ES-I3 (cell line): ENCODE results near the gene GPR15.

ENCODE experiments used
- H3K36me3 ChIP-seq: 2 replicates; pipeline ENCODE4 v1.6.1; 2013; ENCODE audit warnings: mild to moderate bottlenecking, low read length, control low read depth, moderate library complexity; ENCODE audit not compliant: insufficient read depth
- H3K4me1 ChIP-seq: 2 replicates; pipeline ENCODE4 v1.6.1; 2013; ENCODE audit warnings: mild to moderate bottlenecking, control low read depth, low read length; ENCODE audit not compliant: insufficient read depth
- H3K9ac ChIP-seq: 2 replicates; pipeline ENCODE4 v1.6.1; 2013; ENCODE audit warnings: low read depth, mild to moderate bottlenecking, low read length, moderate library complexity
- H3K9me3 ChIP-seq: 2 replicates; pipeline ENCODE4 v1.6.1; 2013; ENCODE audit warnings: mild to moderate bottlenecking, low read length, moderate library complexity; ENCODE audit not compliant: control insufficient read depth, insufficient read depth

The GPR15 gene

DNA sequence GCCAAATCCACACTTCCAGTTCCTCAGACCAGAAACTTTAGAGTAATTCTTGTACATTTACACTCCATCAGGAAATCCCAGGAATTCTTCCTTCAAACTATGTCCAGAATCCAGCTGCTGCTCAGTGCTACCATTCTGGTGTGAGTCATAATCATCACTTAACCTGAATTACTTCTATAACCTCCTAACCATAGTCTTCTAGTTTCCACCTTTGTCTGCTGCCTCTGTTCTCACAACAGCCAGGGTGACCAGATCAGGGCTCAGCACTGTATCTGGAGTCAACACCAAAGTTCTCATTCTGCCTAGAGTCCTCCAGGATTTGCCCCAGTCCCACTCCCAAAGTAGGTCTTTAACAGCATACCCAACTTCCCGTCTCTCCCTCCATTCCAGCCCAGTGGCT, 12.4 kb upstream of the GPR15 start:
- Histone ChIP-seq H3K4me1 (peaks cover 16% of the 10 kb centered on the region; the same call in 1 of the 2 replicates), H3K9me3 (no peaks in the 10 kb centered on the region), H3K9ac (no peak overlapping the region), H3K36me3 (peaks cover 17% of the 10 kb centered on the region)

DNA sequence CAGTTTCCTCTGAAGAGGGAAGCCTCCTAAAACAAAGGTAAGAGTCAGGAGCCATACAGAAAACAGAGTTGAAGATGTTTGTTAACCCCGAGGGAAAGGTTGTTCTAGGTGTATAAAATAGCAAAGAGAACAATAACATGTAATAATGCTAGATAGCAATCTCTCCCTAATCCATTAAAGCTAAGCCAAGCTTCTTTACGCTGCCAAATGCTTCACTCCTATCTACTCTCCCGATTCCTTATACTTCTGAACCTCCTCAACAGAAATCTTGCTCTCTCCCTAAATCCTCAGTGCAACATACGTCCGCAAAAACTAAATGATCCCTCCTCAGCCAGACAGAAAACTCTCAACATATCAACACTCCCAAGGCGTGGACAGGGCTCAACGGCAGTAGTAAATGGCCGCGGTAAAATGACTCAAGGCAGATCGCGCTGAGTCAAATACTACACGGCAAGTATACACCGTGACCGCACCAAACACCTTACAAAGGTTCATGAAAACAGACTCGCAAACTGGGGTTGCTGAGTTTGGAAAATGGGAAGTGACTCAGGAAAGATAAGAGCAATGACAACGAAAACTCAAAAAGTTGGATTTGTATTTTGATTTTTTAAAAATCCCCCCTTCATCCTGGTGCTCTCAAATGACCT, 9.8 kb upstream of the GPR15 start:
- H3K4me1 ChIP-seq: peaks cover 12% of the 10 kb centered on the region; the same call in 1 of the 2 replicates
- no peaks in the 10 kb centered on the region for H3K9me3 ChIP-seq
- H3K9ac ChIP-seq: peak overlapping the region; percentile 100
- peaks cover 9% of the 10 kb centered on the region for H3K36me3 ChIP-seq

DNA sequence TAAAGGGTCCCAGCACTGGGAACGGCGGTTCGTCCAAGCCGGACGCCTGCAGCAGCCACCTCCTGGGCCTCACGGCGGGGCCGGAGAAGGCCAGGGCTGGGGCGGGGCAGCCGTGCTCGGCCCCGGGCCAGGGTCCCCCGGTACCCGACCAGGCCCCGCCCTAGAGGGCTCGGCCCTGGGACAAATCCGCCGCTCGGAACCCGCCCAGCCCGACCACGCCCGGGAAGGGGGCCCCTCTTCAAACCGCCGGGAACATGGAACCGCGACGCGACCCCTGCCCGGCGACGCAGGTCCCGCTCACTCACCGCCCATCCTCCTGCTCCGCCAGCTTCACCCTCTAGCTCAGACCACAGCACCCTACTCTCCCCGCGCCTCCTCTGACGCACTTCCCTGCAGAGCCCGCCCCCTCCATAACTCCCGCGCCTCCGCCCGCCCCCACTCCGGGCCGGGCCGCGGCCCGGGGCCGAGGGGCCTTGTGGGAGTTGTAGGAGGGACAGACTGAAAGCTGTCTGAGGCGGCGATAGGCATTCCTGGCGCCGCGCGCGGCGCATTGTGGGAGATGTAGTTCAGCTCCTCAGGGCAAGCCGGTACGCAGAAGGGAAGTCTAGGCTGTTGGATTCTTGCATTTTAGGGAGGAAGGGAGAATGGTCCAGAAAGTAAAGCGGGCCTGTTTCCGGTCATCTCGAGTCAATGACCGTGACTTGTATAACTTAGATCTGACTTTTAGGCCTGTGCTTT, 9.1 kb upstream of the GPR15 start, which contains the start of gene CLDND1:
Gene CLDND1 (minus strand): TSS at position 359 of the 738 bp plus-strand sequence. CDS start 1,478 bp downstream, outside the sequence.
- Histone ChIP-seq H3K36me3 (peaks cover 7% of the 10 kb centered on the region), H3K9me3 (no peaks in the 10 kb centered on the region), H3K4me1 (peaks cover 10% of the 10 kb centered on the region; the same call in 1 of the 2 replicates), H3K9ac (peak within 1 kb of the TSS; percentile 100)

DNA sequence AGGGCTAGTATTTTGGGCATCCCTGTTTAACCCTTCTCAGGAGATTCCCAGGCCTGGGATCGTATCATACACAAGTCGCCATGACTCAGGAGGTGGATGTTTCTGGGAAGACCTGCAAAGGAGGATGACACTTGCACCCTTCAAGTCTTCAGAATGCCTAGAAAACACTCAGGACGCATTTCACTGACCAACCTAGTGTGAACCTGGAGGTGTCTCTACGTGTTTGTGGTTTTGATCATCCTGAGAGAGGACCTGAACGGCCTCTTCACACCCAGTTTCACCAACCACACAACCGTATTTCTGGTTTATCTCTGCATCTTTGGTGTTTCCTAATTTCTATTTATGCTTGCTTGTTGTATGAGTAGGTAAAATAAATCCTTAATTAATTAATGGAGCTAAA, 6.3 kb upstream of the GPR15 start:
- no peak overlapping the region for H3K9ac ChIP-seq
- H3K4me1 ChIP-seq: peaks cover 4% of the 10 kb centered on the region; the same call in 1 of the 2 replicates
- H3K9me3 ChIP-seq: no peaks in the 10 kb centered on the region

DNA sequence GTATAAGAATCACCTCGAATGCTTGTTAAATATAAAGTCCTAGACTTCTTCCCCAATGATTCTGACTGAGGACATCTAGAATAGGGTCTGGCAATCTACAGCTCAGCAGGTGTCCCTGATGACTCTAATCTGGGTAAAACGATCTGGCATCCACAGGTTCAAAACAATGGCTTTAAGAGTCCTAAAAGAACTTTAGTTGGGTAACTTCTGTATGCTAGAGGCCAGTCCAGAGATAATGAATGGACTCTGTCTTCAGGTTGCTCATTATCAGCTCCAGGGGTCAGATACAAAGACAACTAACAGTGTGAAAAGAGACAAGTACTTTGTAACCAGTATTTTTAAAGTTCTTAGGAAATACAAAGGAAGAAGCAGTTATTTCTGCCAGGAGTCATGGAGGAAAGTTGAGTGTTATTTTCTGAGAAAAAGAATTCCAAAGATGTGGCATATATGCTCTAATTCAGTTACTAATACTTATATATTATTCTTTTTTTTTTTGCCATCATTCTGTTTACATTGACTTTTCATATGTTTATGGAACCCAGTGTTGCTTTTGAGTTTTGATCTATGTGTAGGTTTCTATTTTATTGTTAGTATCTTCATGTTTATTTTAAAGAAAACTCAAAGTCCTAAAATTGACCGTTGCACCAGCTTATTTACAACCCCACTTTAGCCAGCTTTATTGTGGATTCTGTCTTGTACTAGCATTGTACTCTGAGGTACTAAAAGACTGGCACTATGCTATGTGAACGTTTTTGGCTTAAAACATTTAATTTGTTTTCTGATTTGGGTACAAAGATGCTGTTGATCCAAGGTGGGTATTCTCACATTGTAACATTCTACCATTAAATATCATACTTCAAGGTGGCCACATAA, 3.1 kb upstream of the GPR15 start:
- Histone ChIP-seq H3K9me3 (no peaks in the 10 kb centered on the region), H3K36me3 (no peaks in the 10 kb centered on the region), H3K4me1 (no peaks in the 10 kb centered on the region), H3K9ac (no peak overlapping the region)

More for the DNA sequence above, 6.3 kb upstream of the GPR15 start:
- H3K36me3 ChIP-seq: no peaks in the 10 kb centered on the region

DNA sequence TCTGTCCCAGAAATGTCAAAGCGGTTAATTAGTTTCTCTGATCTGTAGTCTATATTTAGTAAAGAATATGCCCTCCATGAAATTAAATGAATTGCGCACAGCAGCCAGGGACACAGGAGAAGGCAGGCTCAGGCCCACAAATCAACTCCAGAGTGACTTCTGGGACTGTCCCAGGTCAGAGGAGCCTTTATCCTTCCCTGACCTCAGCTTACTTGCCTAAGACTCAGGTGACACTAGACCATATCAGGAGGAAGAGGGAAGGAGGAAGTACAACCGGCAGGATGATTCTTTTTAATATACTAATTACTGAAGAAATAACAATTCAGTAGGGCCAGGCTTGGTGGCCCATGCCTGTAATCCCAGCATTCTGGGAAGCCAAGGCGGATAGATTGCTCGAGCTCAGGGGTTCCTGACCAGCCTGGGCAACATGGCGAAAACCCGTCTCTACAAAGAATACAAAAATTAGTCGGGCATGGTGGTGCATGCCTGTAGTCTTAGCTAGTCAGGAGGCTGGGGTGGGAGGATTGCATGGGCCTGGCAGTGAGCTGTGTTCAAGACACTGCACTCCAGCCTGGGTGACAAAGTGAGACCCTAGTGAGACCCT, 1.8 kb upstream of the GPR15 start:
- Histone ChIP-seq H3K36me3 (no peaks in the 10 kb centered on the region), H3K4me1 (no peaks in the 10 kb centered on the region), H3K9me3 (no peaks in the 10 kb centered on the region), H3K9ac (no peak overlapping the region)

DNA sequence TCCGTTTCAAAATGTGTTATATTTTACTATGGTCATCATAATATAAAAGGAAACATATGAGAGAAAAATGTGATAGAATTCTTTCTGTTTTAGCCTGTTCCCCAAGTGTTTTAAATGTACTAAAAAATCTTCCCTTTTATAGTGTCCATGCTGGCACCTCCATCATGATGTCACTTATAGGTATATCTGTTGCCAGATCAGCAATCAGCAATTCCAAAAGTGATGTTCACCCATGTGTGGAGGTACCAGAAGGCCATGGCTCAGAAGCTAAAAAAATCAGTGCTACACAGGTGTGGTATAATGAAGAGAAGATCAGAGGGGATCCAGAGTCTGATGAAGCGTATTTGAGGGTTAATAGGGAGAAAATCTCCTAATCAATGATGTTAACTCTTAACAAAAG, 1.1 kb upstream of the GPR15 start:
- Histone ChIP-seq H3K36me3 (no peaks in the 10 kb centered on the region), H3K9me3 (no peaks in the 10 kb centered on the region), H3K9ac (no peak overlapping the region), H3K4me1 (no peaks in the 10 kb centered on the region)

DNA sequence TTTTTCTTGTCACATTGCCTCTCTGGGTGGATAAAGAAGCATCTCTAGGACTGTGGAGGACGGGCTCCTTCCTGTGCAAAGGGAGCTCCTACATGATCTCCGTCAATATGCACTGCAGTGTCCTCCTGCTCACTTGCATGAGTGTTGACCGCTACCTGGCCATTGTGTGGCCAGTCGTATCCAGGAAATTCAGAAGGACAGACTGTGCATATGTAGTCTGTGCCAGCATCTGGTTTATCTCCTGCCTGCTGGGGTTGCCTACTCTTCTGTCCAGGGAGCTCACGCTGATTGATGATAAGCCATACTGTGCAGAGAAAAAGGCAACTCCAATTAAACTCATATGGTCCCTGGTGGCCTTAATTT, 478 bp downstream of the GPR15 start:
- Histone ChIP-seq H3K9ac (no peak overlapping the region), H3K9me3 (no peaks in the 10 kb centered on the region), H3K4me1 (no peaks in the 10 kb centered on the region), H3K36me3 (no peaks in the 10 kb centered on the region)

DNA sequence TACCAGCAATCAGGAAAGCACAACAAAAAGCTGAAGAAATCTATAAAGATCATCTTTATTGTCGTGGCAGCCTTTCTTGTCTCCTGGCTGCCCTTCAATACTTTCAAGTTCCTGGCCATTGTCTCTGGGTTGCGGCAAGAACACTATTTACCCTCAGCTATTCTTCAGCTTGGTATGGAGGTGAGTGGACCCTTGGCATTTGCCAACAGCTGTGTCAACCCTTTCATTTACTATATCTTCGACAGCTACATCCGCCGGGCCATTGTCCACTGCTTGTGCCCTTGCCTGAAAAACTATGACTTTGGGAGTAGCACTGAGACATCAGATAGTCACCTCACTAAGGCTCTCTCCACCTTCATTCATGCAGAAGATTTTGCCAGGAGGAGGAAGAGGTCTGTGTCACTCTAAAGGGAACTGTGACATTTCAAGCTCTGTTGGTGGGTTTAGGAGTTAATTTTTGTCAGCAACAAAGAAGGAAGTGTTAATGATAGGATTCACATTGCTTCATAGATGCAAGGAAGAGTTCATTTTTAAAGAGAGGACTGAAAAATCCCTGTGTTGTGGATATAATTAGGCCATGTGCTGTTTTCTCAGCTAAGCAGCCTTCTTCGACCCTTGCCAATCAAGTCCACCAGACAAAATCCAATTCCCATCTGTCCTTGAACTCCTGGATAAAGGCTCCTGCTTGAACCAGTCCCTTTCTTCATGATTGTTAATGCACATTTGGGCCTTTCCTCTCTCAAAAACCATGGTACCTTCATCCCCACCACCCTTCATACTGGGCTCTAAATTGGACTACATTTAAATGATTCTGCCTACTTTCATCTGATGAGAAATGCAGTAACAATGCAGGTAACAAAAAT, 1.2 kb downstream of the GPR15 start:
- H3K36me3 ChIP-seq: no peaks in the 10 kb centered on the region
- H3K9ac ChIP-seq: no peak overlapping the region
- H3K4me1 ChIP-seq: no peaks in the 10 kb centered on the region

DNA sequence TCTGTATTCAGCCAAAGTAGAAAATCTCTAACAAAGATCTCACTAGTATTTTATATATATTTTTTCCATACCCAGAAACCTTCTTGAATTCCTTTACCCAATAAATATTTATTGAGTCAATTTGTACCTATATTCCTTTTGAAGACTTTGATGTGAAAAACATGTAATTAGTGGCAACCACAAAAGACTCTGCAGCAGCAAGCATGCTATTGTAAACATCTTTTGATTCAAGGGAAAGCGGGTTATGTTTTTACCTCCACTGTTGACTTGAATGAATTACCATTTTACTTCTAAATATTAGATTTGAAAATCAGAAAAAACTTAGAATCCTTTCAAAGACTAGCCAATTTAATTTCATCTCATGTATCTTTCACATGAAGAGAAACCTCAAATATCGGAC, 2.4 kb downstream of the GPR15 start:
- Histone ChIP-seq H3K9ac (no peak overlapping the region), H3K36me3 (no peaks in the 10 kb centered on the region), H3K9me3 (no peaks in the 10 kb centered on the region), H3K4me1 (no peaks in the 10 kb centered on the region)

More for the DNA sequence above, 1.2 kb downstream of the GPR15 start:
- no peaks in the 10 kb centered on the region for H3K9me3 ChIP-seq

DNA sequence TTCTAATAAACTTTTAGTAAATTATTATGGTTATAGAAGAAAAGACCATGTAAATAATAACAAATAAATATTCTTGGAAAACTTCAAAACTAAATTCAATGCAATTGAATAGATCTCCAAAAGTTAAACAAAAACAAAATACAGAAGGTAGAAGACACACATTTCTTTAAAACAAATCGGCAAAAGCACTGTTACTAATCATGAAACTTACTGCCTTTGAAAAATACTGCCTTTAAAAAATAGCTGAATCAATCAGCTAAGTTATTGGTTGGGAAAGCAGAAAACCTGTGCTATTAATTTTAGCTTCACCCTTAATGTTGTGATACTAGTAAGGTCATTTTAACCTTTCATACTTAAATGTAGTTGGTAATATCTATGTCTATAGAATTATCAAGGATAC, 3.0 kb downstream of the GPR15 start:
- no peaks in the 10 kb centered on the region for H3K4me1 ChIP-seq
- H3K9ac ChIP-seq: no peak overlapping the region
- H3K36me3 ChIP-seq: no peaks in the 10 kb centered on the region
- H3K9me3 ChIP-seq: no peaks in the 10 kb centered on the region

DNA sequence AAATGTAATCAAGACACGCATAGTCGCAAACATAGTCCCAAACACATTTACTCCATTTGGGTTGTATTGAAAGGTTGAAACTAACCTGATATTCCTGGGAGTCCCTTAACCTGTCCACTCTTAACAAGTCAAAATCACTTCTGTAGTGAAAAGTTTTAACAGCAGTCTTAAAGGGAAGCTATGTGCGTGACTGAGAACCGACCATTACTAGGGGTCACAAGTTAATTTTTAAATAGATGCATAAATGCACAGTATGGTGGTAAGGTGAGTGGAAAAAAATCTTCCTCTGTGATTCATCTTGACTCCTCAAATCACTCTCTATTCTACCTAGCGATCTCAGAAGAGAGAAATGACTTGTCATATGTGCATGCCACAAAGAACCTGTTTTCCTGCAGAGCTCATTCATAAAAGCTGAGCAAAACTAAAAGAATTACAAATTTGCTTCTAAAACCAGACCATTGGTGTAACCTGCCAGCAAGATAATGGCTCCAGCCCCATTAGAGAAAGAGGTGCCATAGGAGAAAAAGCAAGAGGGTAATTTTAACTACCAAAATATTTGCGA, 4.8 kb downstream of the GPR15 start:
- Histone ChIP-seq H3K36me3 (no peaks in the 10 kb centered on the region), H3K4me1 (no peaks in the 10 kb centered on the region), H3K9ac (no peak overlapping the region), H3K9me3 (no peaks in the 10 kb centered on the region; the same call in 1 of the 2 replicates)

DNA sequence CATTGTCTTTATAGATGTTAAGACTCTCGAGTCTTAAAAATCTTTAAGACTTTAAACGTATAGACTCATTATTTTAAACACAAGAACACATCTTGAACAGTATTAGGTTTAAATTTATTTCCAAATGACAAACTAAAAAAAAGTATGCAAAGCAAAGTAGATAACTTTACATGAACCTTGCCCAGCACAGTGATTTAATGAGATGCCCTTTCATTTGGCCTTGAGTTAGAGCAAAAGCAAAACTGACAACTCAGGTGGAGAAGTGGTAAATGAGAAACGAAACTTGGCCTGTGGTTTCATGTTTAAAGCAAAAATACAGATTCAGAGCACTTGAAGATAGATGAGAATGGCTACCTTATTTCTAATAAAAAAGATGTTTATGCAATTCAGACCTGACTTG, 8.6 kb downstream of the GPR15 start:
- H3K9ac ChIP-seq: no peak overlapping the region

More for the DNA sequence above, 8.6 kb downstream of the GPR15 start:
- H3K9me3 ChIP-seq: no peaks in the 10 kb centered on the region; the same call in 1 of the 2 replicates
- no peaks in the 10 kb centered on the region for H3K36me3 ChIP-seq
- no peaks in the 10 kb centered on the region for H3K4me1 ChIP-seq
